ENCODE results near the gene POFUT1.

- no peak for TF ChIP-seq POLR2A (IDR thresholded peaks at IDR 0.05)
- TF ChIP-seq CTCF (IDR thresholded peaks at IDR 0.05) = no peak
Observed at GRCh38 chr20:32234135-32234808, 26.6 kb downstream of the POFUT1 start.

Data from heart left ventricle (tissue), 13 donors.